HG03196 (cell line): ENCODE measurements around the gene PPP1R16B.
"Not testable (repeated sequence)": the region's sequence is repeated elsewhere in the genome, so short reads cannot be mapped to it uniquely, and the experiment has no call there.

Experiments
- ATAC-seq: cut with Tn5 transposase; IDR thresholded peaks from one replicate; pipeline ENCODE4 v1.9.1; 2021; ENCODE audit not compliant: unreplicated experiment

PPP1R16B gene

GRCh38 chr20:38960187-38960687, 154.7 kb downstream of the PPP1R16B start:
- not testable (repeated sequence) for ATAC-seq

GRCh38 chr20:38961530-38962043, 156.1 kb downstream of the PPP1R16B start:
- no peak for ATAC-seq

- peak; percentile 95 for ATAC-seq
Observed at GRCh38 chr20:38962044-38962927, 156.8 kb downstream of the PPP1R16B start, which contains the start of gene DHX35. Gene DHX35, plus strand, starts transcription at chr20:38962344. Its CDS starts 24 bp downstream, at chr20:38962368.

- no peak for ATAC-seq
Observed at GRCh38 chr20:38962928-38963401, 157.5 kb downstream of the PPP1R16B start.

GRCh38 chr20:38963745-38964144, 158.2 kb downstream of the PPP1R16B start:
- ATAC-seq, result no peak

- ATAC-seq, result no peak
Observed at GRCh38 chr20:38965264-38965663, 159.8 kb downstream of the PPP1R16B start.

- ATAC-seq, result no peak
Observed at GRCh38 chr20:38968090-38968489, 162.6 kb downstream of the PPP1R16B start.

- no peak for ATAC-seq
Observed at GRCh38 chr20:38969708-38970107, 164.2 kb downstream of the PPP1R16B start.

GRCh38 chr20:38970302-38970701, 164.8 kb downstream of the PPP1R16B start:
- no peak for ATAC-seq
